ENCODE measurements around the gene CHMP4A. TPM values are rescaled to one million over a fixed set of nuclear protein-coding genes. Genes with fewer than 3 reads are reported as not detected.

Gene CHMP4A
- polyA plus RNA-seq, 1 experiment: 36.3 TPM

GRCh38 chr14:24181371-24182077 is 31.8 kb downstream of the CHMP4A start:
- no peak for DNase-seq (ENCODE audit: low read depth)
- Histone ChIP-seq H3K36me3 (ENCODE audit: control insufficient read depth, insufficient read depth, low read length) (peaks cover 60% of the 10 kb centered on the region), H3K4me3 (ENCODE audit: low read depth, low read length) (no peak overlapping the region), H3K27me3 (ENCODE audit: control insufficient read depth, insufficient read depth, low read length) (no peaks in the 10 kb centered on the region)
- TF ChIP-seq CTCF (IDR thresholded peaks at IDR 0.05; ENCODE audit: insufficient read depth, low read depth, low read length): no peak
- ChIA-PET POLR2A (interaction anchor here (0.6 kb wide), 1 partner anchor 12 kb away, joined by 3 read pairs; no protein-coding TSS in a partner anchor), CTCF (interaction anchor here (3.1 kb wide), 1 partner anchor 20 kb away, joined by 14 read pairs; the partner anchor contains the start of gene IRF9)

GRCh38 chr14:24179961-24180796 is 33.1 kb downstream of the CHMP4A start:
- TF ChIP-seq CTCF (IDR thresholded peaks at IDR 0.05; ENCODE audit: insufficient read depth, low read depth, low read length): no peak
- peak; percentile 84 for DNase-seq (ENCODE audit: low read depth)
- H3K4me3 ChIP-seq (ENCODE audit: low read depth, low read length): no peak overlapping the region
- H3K36me3 ChIP-seq (ENCODE audit: control insufficient read depth, insufficient read depth, low read length): peaks cover 53% of the 10 kb centered on the region
- no peaks in the 10 kb centered on the region for H3K27me3 ChIP-seq (ENCODE audit: control insufficient read depth, insufficient read depth, low read length)
- CTCF ChIA-PET: interaction anchor here (1.3 to 3.1 kb wide), 6 partner anchors 8 to 128 kb away, joined by 3 to 14 read pairs (median 4); partner anchors contain the start of genes CIDEB, IPO4, IRF9 and TINF2
- POLR2A ChIA-PET: interaction anchor here (0.6 to 1.4 kb wide), 2 partner anchors 19 to 44 kb away, joined by 3 to 5 read pairs; partner anchors contain the start of gene IRF9

- ChIA-PET POLR2A (interaction anchor here (0.6 to 1.4 kb wide), 2 partner anchors 18 to 619 kb away, joined by 4 to 5 read pairs; partner anchors contain the start of gene IRF9), CTCF (interaction anchor here (0.8 to 3.1 kb wide), 8 partner anchors 9 to 130 kb away, joined by 3 to 14 read pairs (median 3); partner anchors contain the start of genes CIDEB, IPO4, IRF9 and PSME2)
- no peaks in the 10 kb centered on the region for H3K27me3 ChIP-seq (ENCODE audit: control insufficient read depth, insufficient read depth, low read length)
- no peak for DNase-seq (ENCODE audit: low read depth)
- H3K4me3 ChIP-seq (ENCODE audit: low read depth, low read length): no peak overlapping the region
- TF ChIP-seq CTCF (IDR thresholded peaks at IDR 0.05; ENCODE audit: insufficient read depth, low read depth, low read length): no peak
- H3K36me3 ChIP-seq (ENCODE audit: control insufficient read depth, insufficient read depth, low read length): peaks cover 48% of the 10 kb centered on the region
Observed at GRCh38 chr14:24179294-24179960, 33.9 kb downstream of the CHMP4A start.

- DNase-seq (ENCODE audit: low read depth): no peak
- ChIA-PET POLR2A (interaction anchor here (0.6 kb wide), 1 partner anchor 618 kb away, joined by 4 read pairs; no protein-coding TSS in a partner anchor), CTCF (interaction anchor here (0.8 to 3.1 kb wide), 6 partner anchors 9 to 131 kb away, joined by 3 to 14 read pairs (median 4); partner anchors contain the start of genes CIDEB, IRF9, PSME2 and TINF2)
- no peak for TF ChIP-seq CTCF (IDR thresholded peaks at IDR 0.05; ENCODE audit: insufficient read depth, low read depth, low read length)
- no peak overlapping the region for H3K4me3 ChIP-seq (ENCODE audit: low read depth, low read length)
- H3K27me3 ChIP-seq (ENCODE audit: control insufficient read depth, insufficient read depth, low read length): no peaks in the 10 kb centered on the region
- peaks cover 44% of the 10 kb centered on the region for H3K36me3 ChIP-seq (ENCODE audit: control insufficient read depth, insufficient read depth, low read length)
Observed at GRCh38 chr14:24178399-24179178, 34.7 kb downstream of the CHMP4A start.

Measured in BJ (cell line).